Parathyroid adenoma (tissue), 2 donors: ENCODE data around the gene ALX4.

Experiments
- H2AFZ ChIP-seq: fragments of 300-600 bp; sonication (generic); one replicate; pipeline ENCODE4 v1.7.0; 2017; ENCODE audit warnings: antibody characterized with exemption, mild to moderate bottlenecking
- H3K27ac ChIP-seq: fragments of 300-600 bp; sonication (generic); one replicate; pipeline ENCODE4 v1.7.0; 2017
- H3K27me3 ChIP-seq: fragments of 300-600 bp; sonication (generic); one replicate; pipeline ENCODE4 v1.7.0; 2017; ENCODE audit warnings: low read length; ENCODE audit not compliant: control insufficient read depth, insufficient read depth
- H3K36me3 ChIP-seq: fragments of 300-600 bp; sonication (generic); one replicate; pipeline ENCODE4 v1.7.0; 2017; ENCODE audit warnings: low read length; ENCODE audit not compliant: control insufficient read depth, insufficient read depth
- H3K4me1 ChIP-seq: fragments of 300-600 bp; sonication (generic); one replicate; pipeline ENCODE4 v1.7.0; 2017; ENCODE audit warnings: control low read depth
- H3K4me2 ChIP-seq: fragments of 300-600 bp; sonication (generic); one replicate; pipeline ENCODE4 v1.7.0; 2017; ENCODE audit warnings: low read length
- H3K4me3 ChIP-seq: fragments of 300-600 bp; sonication (generic); one replicate; pipeline ENCODE4 v1.7.0; 2017; ENCODE audit warnings: low read depth, low read length
- H3K79me2 ChIP-seq: fragments of 300-600 bp; sonication (generic); one replicate; pipeline ENCODE4 v1.7.0; 2017; ENCODE audit warnings: control low read depth
- H3K9ac ChIP-seq: fragments of 300-600 bp; sonication (generic); one replicate; pipeline ENCODE4 v1.7.0; 2017; ENCODE audit warnings: mild to moderate bottlenecking
- H3K9me3 ChIP-seq: fragments of 300-600 bp; sonication (generic); one replicate; pipeline ENCODE4 v1.7.0; 2017; ENCODE audit warnings: low read length; ENCODE audit not compliant: control insufficient read depth
- CTCF ChIP-seq: fragments of 300-600 bp; sonication (generic); IDR thresholded peaks from one replicate; pipeline ENCODE4 v1.7.0; 2017; ENCODE audit warnings: antibody characterized with exemption, mild to moderate bottlenecking
- donor health status: primary hyperparathyroidism.

ALX4 gene

GRCh38 chr11:44333271-44334218, 23.6 kb upstream of the ALX4 start:
- Histone ChIP-seq H3K27ac (no peak overlapping the region), H3K4me1 (no peaks in the 10 kb centered on the region), H3K79me2 (no peaks in the 10 kb centered on the region), H3K4me2 (no peak overlapping the region), H2AFZ (no peak overlapping the region), H3K27me3 (no peaks in the 10 kb centered on the region), H3K9me3 (no peaks in the 10 kb centered on the region), H3K9ac (no peak overlapping the region), H3K4me3 (no peak overlapping the region), H3K36me3 (no peaks in the 10 kb centered on the region)
- TF ChIP-seq CTCF, result no peak

GRCh38 chr11:44332665-44333064, 22.7 kb upstream of the ALX4 start:
- no peak overlapping the region for H3K4me2 ChIP-seq

GRCh38 chr11:44329472-44330230, 19.7 kb upstream of the ALX4 start:
- Histone ChIP-seq H3K27me3 (no peaks in the 10 kb centered on the region), H3K27ac (no peak overlapping the region), H3K4me2 (no peak overlapping the region), H3K9ac (no peak overlapping the region), H3K79me2 (no peaks in the 10 kb centered on the region), H3K9me3 (no peaks in the 10 kb centered on the region), H2AFZ (no peak overlapping the region), H3K4me1 (no peaks in the 10 kb centered on the region), H3K4me3 (no peak overlapping the region), H3K36me3 (no peaks in the 10 kb centered on the region)
- TF ChIP-seq CTCF, result no peak

More at GRCh38 chr11:44332665-44333064, 22.7 kb upstream of the ALX4 start:
- no peaks in the 10 kb centered on the region for H3K4me1 ChIP-seq
- no peaks in the 10 kb centered on the region for H3K36me3 ChIP-seq
- H3K4me3 ChIP-seq, result no peak overlapping the region
- no peak overlapping the region for H3K9ac ChIP-seq
- H3K79me2 ChIP-seq, result no peaks in the 10 kb centered on the region
- H3K27ac ChIP-seq, result no peak overlapping the region
- TF ChIP-seq CTCF, result no peak
- no peaks in the 10 kb centered on the region for H3K27me3 ChIP-seq
- H2AFZ ChIP-seq, result no peak overlapping the region
- no peaks in the 10 kb centered on the region for H3K9me3 ChIP-seq

GRCh38 chr11:44328138-44328660, 18.3 kb upstream of the ALX4 start:
- Histone ChIP-seq H2AFZ (no peak overlapping the region), H3K9me3 (no peaks in the 10 kb centered on the region), H3K79me2 (no peaks in the 10 kb centered on the region), H3K27ac (no peak overlapping the region), H3K36me3 (no peaks in the 10 kb centered on the region), H3K27me3 (no peaks in the 10 kb centered on the region), H3K4me1 (no peaks in the 10 kb centered on the region), H3K9ac (no peak overlapping the region), H3K4me3 (no peak overlapping the region), H3K4me2 (no peak overlapping the region)
- no peak for TF ChIP-seq CTCF
